KMS-11 (cell line): ENCODE data around the gene RDH5.
A peak's percentile ranks its signal among the peaks of the same experiment; 100 is the strongest.

Experiments
- H2AFZ ChIP-seq: fragments of 200-600 bp; sonication (generic); 2 replicates; pipeline ENCODE4 v1.6.1; 2016; ENCODE audit warnings: antibody characterized with exemption, mixed run types, low read depth
- H3K27ac ChIP-seq: fragments of 200-600 bp; sonication (generic); 2 replicates; pipeline ENCODE4 v1.6.1; 2016; ENCODE audit warnings: mild to moderate bottlenecking, mixed run types
- H3K27me3 ChIP-seq: fragments of 200-600 bp; sonication (generic); 2 replicates; pipeline ENCODE4 v1.6.1; 2017; ENCODE audit warnings: mild to moderate bottlenecking, low read depth, mixed run types, moderate library complexity; ENCODE audit not compliant: insufficient read depth
- H3K36me3 ChIP-seq: fragments of 200-600 bp; sonication (generic); 2 replicates; pipeline ENCODE4 v1.6.1; 2017; ENCODE audit warnings: mild to moderate bottlenecking, mixed run types; ENCODE audit not compliant: insufficient read depth
- H3K4me1 ChIP-seq: fragments of 200-600 bp; sonication (generic); 2 replicates; pipeline ENCODE4 v1.6.1; 2016; ENCODE audit warnings: mild to moderate bottlenecking, low read depth, mixed run types; ENCODE audit not compliant: poor library complexity, severe bottlenecking
- H3K4me2 ChIP-seq: fragments of 200-600 bp; sonication (generic); 2 replicates; pipeline ENCODE4 v1.7.0; 2016; ENCODE audit warnings: mild to moderate bottlenecking, mixed run types
- H3K4me3 ChIP-seq: fragments of 200-600 bp; sonication (generic); IDR thresholded peaks from 2 replicates; pipeline ENCODE4 v1.6.1; 2017; ENCODE audit warnings: low read depth, low read length, mixed read lengths; ENCODE audit not compliant: insufficient read depth
- H3K79me2 ChIP-seq: fragments of 200-600 bp; sonication (generic); 2 replicates; pipeline ENCODE4 v1.6.1; 2016; ENCODE audit warnings: low read depth, mixed run types; ENCODE audit not compliant: insufficient read depth
- H3K9ac ChIP-seq: fragments of 200-600 bp; sonication (generic); 2 replicates; pipeline ENCODE4 v1.6.1; 2016; ENCODE audit warnings: mild to moderate bottlenecking, mixed run types
- H4K20me1 ChIP-seq: fragments of 200-600 bp; sonication (generic); 2 replicates; pipeline ENCODE4 v1.6.1; 2016; ENCODE audit warnings: mild to moderate bottlenecking, mixed run types; ENCODE audit not compliant: insufficient read depth
- TF ChIP-seq, protein P1 (sequence below): fragments of 200-600 bp; sonication (generic); conservative IDR thresholded peaks from 2 replicates; pipeline ENCODE4 v1.6.1; 2017; ENCODE audit warnings: low read depth, mild to moderate bottlenecking, antibody characterized with exemption, low read length, moderate library complexity, mixed read lengths

The RDH5 gene

DNA sequence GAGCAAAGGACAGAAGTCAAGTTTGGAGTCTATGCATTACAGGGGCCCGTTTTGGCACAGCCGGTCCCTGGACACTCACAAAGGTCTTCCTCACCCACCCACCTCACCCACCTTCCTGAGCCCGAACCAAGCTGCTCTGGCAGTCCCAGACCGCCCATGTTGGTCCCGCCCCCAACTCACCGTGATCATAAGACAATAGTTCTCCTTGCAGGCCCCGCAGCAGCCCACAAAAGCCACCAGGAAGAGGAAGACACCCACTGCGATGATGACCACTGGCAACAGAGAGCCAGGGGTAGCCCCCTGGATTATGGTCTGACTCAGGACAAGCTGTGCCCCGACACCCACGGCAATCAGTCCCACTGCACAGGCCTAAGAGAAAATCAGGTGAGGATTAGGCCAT lies 6.8 kb downstream of the RDH5 start:
- peak overlapping the region; percentile 87; the same call in 1 of the 2 replicates for H3K4me2 ChIP-seq
- H2AFZ ChIP-seq = no peak overlapping the region
- H3K27me3 ChIP-seq = no peaks in the 10 kb centered on the region
- peaks cover 13% of the 10 kb centered on the region; the same call in 1 of the 2 replicates for H3K79me2 ChIP-seq
- no peak overlapping the region for H3K9ac ChIP-seq
- H4K20me1 ChIP-seq = no peaks in the 10 kb centered on the region
- TF ChIP-seq, protein P1, sequence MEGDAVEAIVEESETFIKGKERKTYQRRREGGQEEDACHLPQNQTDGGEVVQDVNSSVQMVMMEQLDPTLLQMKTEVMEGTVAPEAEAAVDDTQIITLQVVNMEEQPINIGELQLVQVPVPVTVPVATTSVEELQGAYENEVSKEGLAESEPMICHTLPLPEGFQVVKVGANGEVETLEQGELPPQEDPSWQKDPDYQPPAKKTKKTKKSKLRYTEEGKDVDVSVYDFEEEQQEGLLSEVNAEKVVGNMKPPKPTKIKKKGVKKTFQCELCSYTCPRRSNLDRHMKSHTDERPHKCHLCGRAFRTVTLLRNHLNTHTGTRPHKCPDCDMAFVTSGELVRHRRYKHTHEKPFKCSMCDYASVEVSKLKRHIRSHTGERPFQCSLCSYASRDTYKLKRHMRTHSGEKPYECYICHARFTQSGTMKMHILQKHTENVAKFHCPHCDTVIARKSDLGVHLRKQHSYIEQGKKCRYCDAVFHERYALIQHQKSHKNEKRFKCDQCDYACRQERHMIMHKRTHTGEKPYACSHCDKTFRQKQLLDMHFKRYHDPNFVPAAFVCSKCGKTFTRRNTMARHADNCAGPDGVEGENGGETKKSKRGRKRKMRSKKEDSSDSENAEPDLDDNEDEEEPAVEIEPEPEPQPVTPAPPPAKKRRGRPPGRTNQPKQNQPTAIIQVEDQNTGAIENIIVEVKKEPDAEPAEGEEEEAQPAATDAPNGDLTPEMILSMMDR = no peak
- H3K36me3 ChIP-seq = no peaks in the 10 kb centered on the region; the same call in 1 of the 2 replicates
- peaks cover 20% of the 10 kb centered on the region for H3K4me1 ChIP-seq
- H3K27ac ChIP-seq = no peak overlapping the region
- H3K4me3 ChIP-seq = no peak overlapping the region

GRCh38 chr12:55727643-55728185 lies 7.5 kb downstream of the RDH5 start:
- Histone ChIP-seq H3K9ac (peak overlapping the region; percentile 80; the same call in 1 of the 2 replicates), H3K79me2 (peaks cover 13% of the 10 kb centered on the region; the same call in 1 of the 2 replicates), H3K27me3 (no peaks in the 10 kb centered on the region), H3K4me3 (peak overlapping the region; percentile 69), H3K4me2 (peak overlapping the region; percentile 87), H4K20me1 (no peaks in the 10 kb centered on the region), H3K36me3 (no peaks in the 10 kb centered on the region; the same call in 1 of the 2 replicates), H3K4me1 (peaks cover 20% of the 10 kb centered on the region), H3K27ac (peak overlapping the region; percentile 9; the same call in 1 of the 2 replicates), H2AFZ (peak overlapping the region; percentile 88; the same call in 1 of the 2 replicates)
- TF ChIP-seq, protein P1 = no peak

- Histone ChIP-seq H3K9ac (peak overlapping the region; percentile 80), H4K20me1 (no peaks in the 10 kb centered on the region), H2AFZ (peak overlapping the region; percentile 88), H3K4me3 (peak overlapping the region; percentile 69), H3K27me3 (no peaks in the 10 kb centered on the region), H3K4me1 (peaks cover 20% of the 10 kb centered on the region), H3K27ac (peak overlapping the region; percentile 63), H3K36me3 (no peaks in the 10 kb centered on the region; the same call in 1 of the 2 replicates), H3K4me2 (peak overlapping the region; percentile 87), H3K79me2 (peaks cover 13% of the 10 kb centered on the region; the same call in 1 of the 2 replicates)
- TF ChIP-seq, protein P1 = no peak
Measured at GRCh38 chr12:55728186-55728938, 8.2 kb downstream of the RDH5 start.

DNA sequence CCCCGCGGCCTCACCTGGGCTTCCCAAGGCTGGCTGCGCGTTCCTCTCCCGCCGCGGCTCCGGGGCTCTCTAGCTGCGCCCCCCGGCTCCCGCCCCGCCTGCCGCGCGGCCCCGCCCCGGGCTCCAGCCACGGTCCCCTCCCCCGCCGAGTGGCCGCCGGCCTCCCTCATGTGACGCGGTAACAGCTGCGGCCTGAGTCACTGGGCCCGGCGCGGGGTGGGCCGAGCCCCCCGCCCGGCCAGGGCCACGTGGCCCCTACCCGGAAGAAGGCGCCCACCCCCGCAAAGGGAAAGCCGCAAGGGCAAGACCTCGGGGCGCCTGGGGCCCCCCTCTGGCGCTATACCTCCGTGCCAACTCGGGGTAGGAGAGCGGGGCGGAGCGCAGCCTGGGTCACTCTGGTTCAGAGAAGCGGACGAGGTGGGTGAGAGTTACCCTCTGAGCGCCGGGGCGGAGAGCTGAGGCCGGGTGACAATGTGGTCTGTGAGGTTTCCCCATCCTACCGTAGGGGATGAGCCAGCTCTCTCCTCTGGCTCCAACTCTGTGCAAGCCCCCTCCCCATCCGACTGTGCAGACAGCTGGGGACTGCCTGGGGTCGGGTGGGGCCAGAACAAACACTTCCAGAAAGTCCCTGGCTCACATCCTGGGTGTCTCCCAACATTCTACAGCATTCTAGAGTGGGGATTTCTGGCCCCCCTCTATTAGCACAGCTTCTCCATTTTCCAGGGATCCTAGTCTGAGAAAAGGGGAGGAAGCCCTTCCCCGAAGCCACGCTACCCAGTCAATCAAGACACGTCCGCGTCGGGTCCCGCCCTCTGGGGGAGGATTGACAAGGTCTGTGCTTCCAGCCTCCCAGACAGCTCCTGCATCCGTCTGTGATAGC lies 9.0 kb downstream of the RDH5 start, which contains the start of gene CD63:
Gene CD63 (minus strand): TSS at position 71 of the 880 bp plus-strand sequence. CDS start 668 bp downstream, outside the sequence.
- peak within 1 kb of the TSS; percentile 80 for H3K9ac ChIP-seq
- peak within 1 kb of the TSS; percentile 69 for H3K4me3 ChIP-seq
- peaks cover 20% of the 10 kb centered on the region for H3K4me1 ChIP-seq
- TF ChIP-seq, protein P1 = no peak
- peak within 1 kb of the TSS; percentile 88 for H2AFZ ChIP-seq
- peak within 1 kb of the TSS; percentile 87 for H3K4me2 ChIP-seq
- H3K27me3 ChIP-seq = no peaks in the 10 kb centered on the region
- H4K20me1 ChIP-seq = no peaks in the 10 kb centered on the region
- H3K27ac ChIP-seq = peak within 1 kb of the TSS; percentile 63
- peaks cover 13% of the 10 kb centered on the region; the same call in 1 of the 2 replicates for H3K79me2 ChIP-seq
- H3K36me3 ChIP-seq = no peaks in the 10 kb centered on the region; the same call in 1 of the 2 replicates
